Smooth muscle cell (in vitro differentiated cells): ENCODE data around the gene SH3BP4. TPM values are rescaled to one million over a fixed set of nuclear protein-coding genes. Genes with fewer than 3 reads are reported as not detected.

Experiments used
- DNase-seq: peaks from one replicate; lab custom pipeline; 2025; ENCODE audit not compliant: unreplicated experiment; lab: John Stamatoyannopoulos, UW
- H2AFZ ChIP-seq: fragments of 200-600 bp; sonication (generic); 2 replicates; pipeline ENCODE4 v1.6.0; 2016; ENCODE audit warnings: antibody characterized with exemption, low read depth, mild to moderate bottlenecking
- H3F3A ChIP-seq: fragments of 200-600 bp; sonication (generic); 2 replicates; pipeline ENCODE4 v1.6.0; 2017; ENCODE audit warnings: antibody characterized with exemption, low read depth
- H3K27ac ChIP-seq: fragments of 200-600 bp; sonication (generic); 2 replicates; pipeline ENCODE4 v1.5.1; 2016; ENCODE audit warnings: low read depth, mild to moderate bottlenecking
- H3K27me3 ChIP-seq: fragments of 200-600 bp; sonication (generic); 2 replicates; pipeline ENCODE4 v1.6.1; 2016; ENCODE audit warnings: low read depth, mild to moderate bottlenecking
- H3K36me3 ChIP-seq: fragments of 200-600 bp; sonication (generic); 2 replicates; pipeline ENCODE4 v1.5.1; 2016; ENCODE audit warnings: low read depth
- H3K4me1 ChIP-seq: fragments of 200-600 bp; sonication (generic); 2 replicates; pipeline ENCODE4 v1.5.1; 2016; ENCODE audit warnings: low read depth
- H3K4me2 ChIP-seq: fragments of 200-600 bp; sonication (generic); 2 replicates; pipeline ENCODE4 v1.6.0; 2016; ENCODE audit warnings: mild to moderate bottlenecking
- H3K4me3 ChIP-seq: fragments of 200-600 bp; sonication (generic); 2 replicates; pipeline ENCODE4 v1.5.1; 2016; ENCODE audit warnings: mild to moderate bottlenecking
- H3K79me2 ChIP-seq: fragments of 200-600 bp; sonication (generic); 2 replicates; pipeline ENCODE4 v1.6.0; 2016; ENCODE audit warnings: low read depth, mild to moderate bottlenecking
- H3K9ac ChIP-seq: fragments of 200-600 bp; sonication (generic); 2 replicates; pipeline ENCODE4 v1.6.0; 2016; ENCODE audit warnings: low read depth
- H3K9me3 ChIP-seq: fragments of 200-600 bp; sonication (generic); replicated peaks from 2 replicates; pipeline ENCODE4 v1.5.1; 2016; ENCODE audit warnings: low read depth
- H4K20me1 ChIP-seq: fragments of 200-600 bp; sonication (generic); 2 replicates; pipeline ENCODE4 v1.6.0; 2016; ENCODE audit warnings: low read depth
- WGBS: methylation state at CpG from one replicate; pipeline ENCODE4 v1.1.7; 2016; ENCODE audit warnings: low lambda C conversion rate; 5-methylcytosine and 5-hydroxymethylcytosine counted together
- polyA plus RNA-seq: library from polyadenylated mRNA; unstranded; fragments of >200 nt; fragmentation: Nextera tagmentation; extraction: Ambion mirVana; gene quantifications from 2 replicates; pipeline ENCODE4 v1.2.1, GENCODE V29; 2016
- total RNA-seq: library from RNA; depleted of rRNA; stranded (reverse); fragments of >200 nt; gene quantifications from 2 replicates; pipeline ENCODE4 v1.2.3, GENCODE V29; 2014
- TF ChIP-seq, protein P1 (sequence below): fragments of 200-600 bp; sonication (generic); IDR thresholded peaks from 2 replicates; pipeline ENCODE4 v1.5.1; 2017; ENCODE audit warnings: borderline replicate concordance, mild to moderate bottlenecking, antibody characterized with exemption; ENCODE audit not compliant: insufficient read depth, poor library complexity, severe bottlenecking

SH3BP4 gene
- total and polyA plus RNA-seq, 2 experiments from 2014 or later, result 38.9 to 47.7 TPM

DNA sequence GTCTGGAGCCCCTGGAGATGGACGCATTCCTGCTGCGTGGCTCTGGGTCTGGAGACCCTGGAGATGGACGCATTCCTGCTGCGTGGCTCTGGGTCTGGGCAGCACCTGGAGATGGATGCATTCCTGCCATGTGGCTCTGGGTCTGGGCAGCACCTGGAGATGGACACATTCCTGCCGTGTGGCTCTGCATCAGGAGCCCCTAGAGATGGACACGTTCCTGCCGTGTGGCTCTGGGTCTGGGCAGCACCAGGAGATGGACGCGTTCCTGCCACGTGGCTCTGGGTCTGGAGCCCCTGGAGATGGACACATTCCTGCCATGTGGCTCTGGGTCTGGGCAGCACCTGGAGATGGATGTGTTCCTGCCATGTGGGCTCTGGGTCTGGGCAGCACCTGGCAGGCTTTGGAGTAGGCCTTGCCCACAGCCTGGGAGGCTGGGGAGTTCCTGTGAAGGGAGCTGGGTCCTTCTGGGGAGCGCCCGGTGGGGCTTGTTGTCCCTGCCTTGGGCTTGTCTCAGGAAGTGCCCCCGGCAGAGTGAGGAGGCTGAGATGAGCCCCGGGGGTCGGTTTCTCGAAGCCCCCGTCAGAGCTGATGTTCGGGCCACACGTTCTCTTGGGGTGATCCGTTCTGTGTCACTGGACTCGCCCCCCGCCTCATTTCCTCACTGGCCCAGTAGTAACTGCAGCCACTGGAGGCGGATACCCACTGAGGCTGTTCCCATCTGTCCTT lies 41.0 kb downstream of the SH3BP4 start:
- no peak overlapping the region for H3K27ac ChIP-seq
- DNase-seq, result no peak

DNA sequence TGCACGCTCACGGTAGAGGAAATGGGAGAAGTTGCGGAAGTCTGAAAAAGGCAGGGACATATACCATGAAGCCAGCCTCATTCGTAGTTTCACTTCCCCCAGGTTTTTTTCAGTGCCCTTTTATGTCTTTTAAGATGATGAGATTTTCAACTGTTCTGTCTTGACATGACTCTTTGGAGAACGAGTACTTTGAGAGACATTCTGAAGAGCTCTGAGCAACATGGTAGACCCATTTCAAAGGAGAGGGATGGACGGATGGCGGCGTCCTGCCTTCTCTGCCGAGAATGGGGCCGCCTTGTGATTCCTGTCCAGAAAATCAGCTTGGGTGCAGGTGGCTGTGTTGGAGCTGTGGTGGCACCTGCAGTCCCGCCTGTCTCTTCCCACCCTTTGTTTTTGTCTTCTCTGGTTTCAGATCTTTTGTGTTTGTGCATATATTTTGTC lies 41.7 kb downstream of the SH3BP4 start:
- Histone ChIP-seq H3K27ac (no peak overlapping the region), H3K9me3 (no peaks in the 10 kb centered on the region), H3K4me1 (peaks cover 40% of the 10 kb centered on the region), H3K36me3 (no peaks in the 10 kb centered on the region), H3K4me3 (no peak overlapping the region), H3K4me2 (no peak overlapping the region), H3K27me3 (no peaks in the 10 kb centered on the region), H3K79me2 (peaks cover 71% of the 10 kb centered on the region), H2AFZ (no peak overlapping the region), H3K9ac (no peak overlapping the region), H3F3A (peaks cover 16% of the 10 kb centered on the region), H4K20me1 (peaks cover 100% of the 10 kb centered on the region)
- TF ChIP-seq, protein P1, sequence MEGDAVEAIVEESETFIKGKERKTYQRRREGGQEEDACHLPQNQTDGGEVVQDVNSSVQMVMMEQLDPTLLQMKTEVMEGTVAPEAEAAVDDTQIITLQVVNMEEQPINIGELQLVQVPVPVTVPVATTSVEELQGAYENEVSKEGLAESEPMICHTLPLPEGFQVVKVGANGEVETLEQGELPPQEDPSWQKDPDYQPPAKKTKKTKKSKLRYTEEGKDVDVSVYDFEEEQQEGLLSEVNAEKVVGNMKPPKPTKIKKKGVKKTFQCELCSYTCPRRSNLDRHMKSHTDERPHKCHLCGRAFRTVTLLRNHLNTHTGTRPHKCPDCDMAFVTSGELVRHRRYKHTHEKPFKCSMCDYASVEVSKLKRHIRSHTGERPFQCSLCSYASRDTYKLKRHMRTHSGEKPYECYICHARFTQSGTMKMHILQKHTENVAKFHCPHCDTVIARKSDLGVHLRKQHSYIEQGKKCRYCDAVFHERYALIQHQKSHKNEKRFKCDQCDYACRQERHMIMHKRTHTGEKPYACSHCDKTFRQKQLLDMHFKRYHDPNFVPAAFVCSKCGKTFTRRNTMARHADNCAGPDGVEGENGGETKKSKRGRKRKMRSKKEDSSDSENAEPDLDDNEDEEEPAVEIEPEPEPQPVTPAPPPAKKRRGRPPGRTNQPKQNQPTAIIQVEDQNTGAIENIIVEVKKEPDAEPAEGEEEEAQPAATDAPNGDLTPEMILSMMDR, result no peak
- no peak for DNase-seq
- 97% methylated on average over 11 of the region's 11 CpGs for WGBS

More for the DNA sequence above, 41.0 kb downstream of the SH3BP4 start:
- no peak overlapping the region for H3K4me3 ChIP-seq
- WGBS, result 94% methylated on average over 16 of the region's 23 CpGs
- no peaks in the 10 kb centered on the region for H3K27me3 ChIP-seq
- peaks cover 100% of the 10 kb centered on the region for H4K20me1 ChIP-seq
- no peak overlapping the region for H3K4me2 ChIP-seq
- TF ChIP-seq, protein P1, result no peak
- H3K9me3 ChIP-seq, result no peaks in the 10 kb centered on the region
- no peaks in the 10 kb centered on the region for H3K36me3 ChIP-seq
- H2AFZ ChIP-seq, result no peak overlapping the region
- H3F3A ChIP-seq, result peaks cover 9% of the 10 kb centered on the region
- H3K4me1 ChIP-seq, result peaks cover 40% of the 10 kb centered on the region
- no peak overlapping the region for H3K9ac ChIP-seq
- H3K79me2 ChIP-seq, result peaks cover 79% of the 10 kb centered on the region

DNA sequence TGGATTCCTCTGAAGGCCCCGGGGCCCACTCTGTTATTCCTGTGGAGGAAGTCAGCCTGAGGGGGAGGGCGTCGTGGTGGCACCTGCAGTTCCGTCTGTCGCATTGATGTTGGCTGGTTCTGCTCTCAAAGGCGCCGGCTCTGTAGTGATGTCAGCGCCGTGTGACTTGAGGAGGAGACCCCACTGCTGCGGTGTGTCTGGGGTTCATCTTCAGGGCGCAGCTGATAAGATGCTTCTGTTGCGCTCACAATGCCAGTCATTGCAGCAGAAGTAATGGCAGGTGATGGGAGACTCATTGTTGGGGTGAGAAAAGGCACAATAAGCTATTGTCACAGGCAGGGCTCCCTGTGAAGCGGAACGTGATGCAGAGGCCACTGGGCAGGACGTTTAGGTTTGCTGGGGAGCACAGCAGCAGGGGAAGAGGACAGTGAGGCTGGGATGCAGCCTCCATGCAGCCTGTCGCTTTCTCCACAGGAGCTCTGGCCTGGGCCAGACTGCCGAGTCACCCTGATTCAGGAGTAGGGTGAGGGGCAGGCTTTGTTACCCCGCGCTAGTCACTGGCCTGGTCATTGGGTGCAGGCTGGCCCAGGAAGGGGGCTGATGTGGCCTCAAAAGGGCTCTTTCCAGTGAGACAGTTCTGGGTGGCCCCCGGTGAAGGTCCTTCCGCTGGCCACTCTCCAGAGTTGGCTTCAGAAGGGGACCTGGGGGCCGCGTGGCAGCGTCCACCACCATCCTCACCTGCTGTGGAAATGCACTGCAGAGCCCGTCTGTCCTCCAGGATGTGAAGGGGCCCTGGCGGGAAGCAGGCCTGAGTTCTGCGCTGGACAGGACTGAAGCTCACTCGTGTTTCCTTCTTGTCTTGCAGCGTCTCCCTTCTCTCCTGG lies 42.9 kb downstream of the SH3BP4 start:
- 95% methylated on average over 29 of the region's 29 CpGs for WGBS
- H3K4me1 ChIP-seq, result peaks cover 40% of the 10 kb centered on the region
- peaks cover 19% of the 10 kb centered on the region for H3F3A ChIP-seq
- no peaks in the 10 kb centered on the region for H3K36me3 ChIP-seq
- DNase-seq, result no peak
- peaks cover 100% of the 10 kb centered on the region for H4K20me1 ChIP-seq
- H3K27me3 ChIP-seq, result no peaks in the 10 kb centered on the region
- no peak overlapping the region for H3K4me2 ChIP-seq
- H2AFZ ChIP-seq, result no peak overlapping the region
- H3K9ac ChIP-seq, result no peak overlapping the region
- H3K9me3 ChIP-seq, result no peaks in the 10 kb centered on the region
- H3K4me3 ChIP-seq, result no peak overlapping the region
- H3K79me2 ChIP-seq, result peaks cover 60% of the 10 kb centered on the region
- TF ChIP-seq, protein P1, result no peak
- H3K27ac ChIP-seq, result no peak overlapping the region
